HK-2 (cell line): ENCODE data around the gene NHS.
"Not testable (repeated sequence)": the region's sequence is repeated elsewhere in the genome, so short reads cannot be mapped to it uniquely, and the experiment has no call there.

Experiments
- DNase-seq: peaks from one replicate; pipeline ENCODE4 v3.0.0-alpha.2; 2018; ENCODE audit not compliant: unreplicated experiment

The NHS gene

GRCh38 chrX:17549107-17549651, 174.2 kb downstream of the NHS start:
- no peak for DNase-seq

GRCh38 chrX:17550011-17550410, 175.0 kb downstream of the NHS start:
- no peak for DNase-seq

- DNase-seq, result no peak
Observed at GRCh38 chrX:17552044-17552650, 177.1 kb downstream of the NHS start.

GRCh38 chrX:17553469-17553868, 178.5 kb downstream of the NHS start:
- peak; percentile 36 for DNase-seq

GRCh38 chrX:17553961-17554482, 179.0 kb downstream of the NHS start:
- DNase-seq, result no peak

- no peak for DNase-seq
Observed at GRCh38 chrX:17554914-17555313, 179.9 kb downstream of the NHS start.

GRCh38 chrX:17555846-17556245, 180.8 kb downstream of the NHS start:
- no peak for DNase-seq

- peak; percentile 48 for DNase-seq
Observed at GRCh38 chrX:17559728-17560379, 184.9 kb downstream of the NHS start.

GRCh38 chrX:17560385-17560784, 185.4 kb downstream of the NHS start:
- no peak for DNase-seq

GRCh38 chrX:17563076-17563475, 188.1 kb downstream of the NHS start:
- DNase-seq, result peak; percentile 40

GRCh38 chrX:17563515-17563914, 188.5 kb downstream of the NHS start:
- DNase-seq, result peak; percentile 40

GRCh38 chrX:17564689-17565409, 189.8 kb downstream of the NHS start:
- DNase-seq, result no peak

- DNase-seq, result no peak
Observed at GRCh38 chrX:17566740-17567139, 191.7 kb downstream of the NHS start.

GRCh38 chrX:17567187-17567586, 192.2 kb downstream of the NHS start:
- DNase-seq, result no peak

- no peak for DNase-seq
Observed at GRCh38 chrX:17567821-17568220, 192.8 kb downstream of the NHS start.

GRCh38 chrX:17568804-17569203, 193.8 kb downstream of the NHS start:
- DNase-seq, result not testable (repeated sequence)

- no peak for DNase-seq
Observed at GRCh38 chrX:17579026-17579425, 204.0 kb downstream of the NHS start.

GRCh38 chrX:17580539-17581152, 205.6 kb downstream of the NHS start:
- peak; percentile 53 for DNase-seq

GRCh38 chrX:17581641-17582040, 206.6 kb downstream of the NHS start:
- no peak for DNase-seq

GRCh38 chrX:17584248-17584681, 209.3 kb downstream of the NHS start:
- DNase-seq, result no peak

- DNase-seq, result no peak
Observed at GRCh38 chrX:17585006-17585405, 210.0 kb downstream of the NHS start.

- DNase-seq, result no peak
Observed at GRCh38 chrX:17587366-17587765, 212.4 kb downstream of the NHS start.
